Loucy (cell line): ENCODE measurements around the gene PDK2.

Experiments used
- CTCF ChIP-seq: fragments of 200-600 bp; sonication (generic); conservative IDR thresholded peaks from 2 replicates; pipeline ENCODE4 v1.5.1; 2014; ENCODE audit warnings: mild to moderate bottlenecking, antibody characterized with exemption, low read length
- EZH2phosphoT487 ChIP-seq: fragments of 200-600 bp; IDR thresholded peaks from 2 replicates; pipeline ENCODE4 v1.6.1; 2018; ENCODE audit warnings: antibody characterized with exemption, mild to moderate bottlenecking, moderate library complexity, borderline replicate concordance

GRCh38 chr17:50062293-50063243 lies 32.6 kb upstream of the PDK2 start:
- TF ChIP-seq CTCF (no peak), EZH2phosphoT487 (no peak)
